Left lung (tissue), 10 donors: ENCODE measurements around the gene DISC1. TPM values are rescaled to one million over a fixed set of nuclear protein-coding genes. Genes with fewer than 3 reads are reported as not detected.

Experiments
- ATAC-seq: fragments of 200-7000 bp; cut with Tn5 transposase; one replicate; pipeline ENCODE4 v1.9.1; 2020; ENCODE audit warnings: moderate library complexity
- DNase-seq, 4 donors: peaks; one replicate each; pipeline ENCODE4 v3.0.0-alpha.2; 2013 to 2020
- H3K27ac ChIP-seq, 2 donors: fragments of 200-600 bp; sonication (generic) in 1 of 2; one replicate each; pipeline versions ENCODE4 v1.5.0 to v1.8.0; 2020 to 2021
- H3K27me3 ChIP-seq, 2 donors: fragments of 200-600 bp; sonication (generic) in 1 of 2; one replicate each; pipeline versions ENCODE4 v1.5.0 to v1.8.0; 2020 to 2021
- H3K36me3 ChIP-seq, 2 donors: fragments of 200-600 bp; sonication (generic) in 1 of 2; one replicate each; pipeline versions ENCODE4 v1.5.0 to v1.8.0; 2020 to 2021
- H3K4me1 ChIP-seq, 2 donors: fragments of 200-600 bp; one replicate each; pipeline ENCODE4 v1.8.0; 2021
- H3K4me3 ChIP-seq, 2 donors: fragments of 200-600 bp; sonication (generic) in 1 of 2; one replicate each; pipeline versions ENCODE4 v1.5.0 to v1.8.0; 2020 to 2021; ENCODE audit warnings: mild to moderate bottlenecking in 1 of 2
- H3K9me3 ChIP-seq, 2 donors: fragments of 200-600 bp; sonication (generic) in 1 of 2; one replicate each; pipeline versions ENCODE4 v1.5.0 to v1.8.0; 2020 to 2021
- CTCF ChIP-seq, 2 donors: fragments of 200-600 bp; sonication (generic) in 1 of 2; IDR thresholded peaks; one replicate each; pipeline versions ENCODE4 v1.5.0 to v1.8.0; 2021; ENCODE audit warnings: antibody characterized with exemption in 2 of 2
- intact Hi-C, 2 donors: fragments of 100-400 bp; cut with DNase I; formaldehyde crosslinking; loops; one replicate each; pipeline versions ENCODE4 v1.11.2 to v1.14.2; 2022
- polyA plus RNA-seq, 6 donors: library from polyadenylated mRNA; unstranded; fragments of 120-200 nt; gene quantifications; one replicate each; pipeline ENCODE4 v1.2.1, GENCODE V29; 2013; ENCODE audit not compliant: insufficient read length in 6 of 6
- total RNA-seq, 2 donors: library from RNA; stranded (reverse); fragmentation: NEBNext Ultra II Directional; extraction: Animal tissue kit (Norgen Biotek cat#: 25700); gene quantifications; one replicate each; pipeline ENCODE4 v1.2.1, GENCODE V29; 2021
- donor health status: DM: no; HTN: yes; CAD: no.
- donor health status: DM: no; HTN: no; CAD: no.

Gene DISC1
- total and polyA plus RNA-seq, 8 donors = 3.9 to 11.7 (median 10.5) TPM

- TF ChIP-seq CTCF (IDR thresholded peaks at IDR 0.05) = no peak
These were observed 166.0 kb downstream of the DISC1 start for GRCh38 chr1:231792634-231793033.

GRCh38 chr1:231793893-231794292, 167.3 kb downstream of the DISC1 start:
- DNase-seq = no peak
- no peak for TF ChIP-seq CTCF (IDR thresholded peaks at IDR 0.05)

More at GRCh38 chr1:231792634-231793033, 166.0 kb downstream of the DISC1 start:
- Histone ChIP-seq H3K27me3 (no peaks in the 10 kb centered on the region), H3K27ac (no peak overlapping the region), H3K36me3 (no peaks in the 10 kb centered on the region), H3K9me3 (no peaks in the 10 kb centered on the region), H3K4me3 (no peak overlapping the region), H3K4me1 (no peaks in the 10 kb centered on the region)
- intact Hi-C loops = no loop called here
- ATAC-seq (no peak), DNase-seq (no peak)

GRCh38 chr1:231796141-231796540, 169.6 kb downstream of the DISC1 start:
- no peak for TF ChIP-seq CTCF (IDR thresholded peaks at IDR 0.05)
- DNase-seq = no peak
- H3K27me3 ChIP-seq = no peaks in the 10 kb centered on the region
- intact Hi-C loops = no loop called here
- ATAC-seq = no peak
- H3K4me1 ChIP-seq = no peaks in the 10 kb centered on the region
- no peaks in the 10 kb centered on the region for H3K9me3 ChIP-seq
- no peaks in the 10 kb centered on the region for H3K36me3 ChIP-seq
- H3K4me3 ChIP-seq = no peak overlapping the region
- H3K27ac ChIP-seq = no peak overlapping the region

More at GRCh38 chr1:231793893-231794292, 167.3 kb downstream of the DISC1 start:
- no peak overlapping the region for H3K27ac ChIP-seq
- intact Hi-C loops = no loop called here
- no peaks in the 10 kb centered on the region for H3K36me3 ChIP-seq
- no peak for ATAC-seq
- H3K9me3 ChIP-seq = no peaks in the 10 kb centered on the region
- H3K27me3 ChIP-seq = no peaks in the 10 kb centered on the region
- H3K4me3 ChIP-seq = no peak overlapping the region
- H3K4me1 ChIP-seq = no peaks in the 10 kb centered on the region

- Histone ChIP-seq H3K36me3 (no peaks in the 10 kb centered on the region), H3K27ac (no peak overlapping the region), H3K4me3 (no peak overlapping the region), H3K4me1 (peaks cover 0 to 17% of the 10 kb centered on the region in 2 donors), H3K9me3 (no peaks in the 10 kb centered on the region), H3K27me3 (no peaks in the 10 kb centered on the region)
- intact Hi-C loops = no loop called here
- no peak for DNase-seq
- TF ChIP-seq CTCF (IDR thresholded peaks at IDR 0.05) = no peak
- ATAC-seq = no peak
These were observed 172.9 kb downstream of the DISC1 start for GRCh38 chr1:231799363-231799986.

- no peaks in the 10 kb centered on the region for H3K27me3 ChIP-seq
- H3K4me3 ChIP-seq = no peak overlapping the region
- ATAC-seq = no peak
- no peaks in the 10 kb centered on the region for H3K36me3 ChIP-seq
- H3K4me1 ChIP-seq = peaks cover 0 to 17% of the 10 kb centered on the region in 2 donors
- TF ChIP-seq CTCF (IDR thresholded peaks at IDR 0.05) = no peak
- H3K9me3 ChIP-seq = no peaks in the 10 kb centered on the region
- no peak overlapping the region for H3K27ac ChIP-seq
- intact Hi-C loops = no loop called here
- DNase-seq = no peak
These were observed 173.5 kb downstream of the DISC1 start for GRCh38 chr1:231800108-231800507.
